Fibroblast of mammary gland (primary cell): Measurements from ENCODE around the gene HTR4.

Experiments used
- DNase-seq: peaks from one replicate; pipeline ENCODE4 v3.0.0-alpha.2; 2010; ENCODE audit warnings: low read depth
- H3K4me3 ChIP-seq: 2 replicates; pipeline ENCODE4 v1.5.1; 2011; ENCODE audit warnings: low read depth, mild to moderate bottlenecking, low read length, moderate library complexity; ENCODE audit not compliant: control insufficient read depth
- CTCF ChIP-seq: conservative IDR thresholded peaks from 2 replicates; pipeline ENCODE4 v1.5.1; 2011; ENCODE audit warnings: low read depth, low read length, inconsistent platforms; ENCODE audit not compliant: control insufficient read depth, insufficient read depth

Gene HTR4

GRCh38 chr5:148690945-148691344 lies 36.6 kb upstream of the HTR4 start:
- DNase-seq = no peak
- no peak for TF ChIP-seq CTCF

GRCh38 chr5:148688787-148689186 lies 34.5 kb upstream of the HTR4 start:
- TF ChIP-seq CTCF = no peak
- DNase-seq = no peak
- no peak overlapping the region for H3K4me3 ChIP-seq

More at GRCh38 chr5:148690945-148691344, 36.6 kb upstream of the HTR4 start:
- no peak overlapping the region for H3K4me3 ChIP-seq

GRCh38 chr5:148687871-148688270 lies 33.5 kb upstream of the HTR4 start:
- H3K4me3 ChIP-seq = no peak overlapping the region
- no peak for TF ChIP-seq CTCF
- DNase-seq = no peak

GRCh38 chr5:148687427-148687826 lies 33.1 kb upstream of the HTR4 start:
- TF ChIP-seq CTCF = peak; percentile 49
- H3K4me3 ChIP-seq = no peak overlapping the region
- peak; percentile 39 for DNase-seq

- TF ChIP-seq CTCF = no peak
- DNase-seq = no peak
- H3K4me3 ChIP-seq = no peak overlapping the region
These were observed 32.3 kb upstream of the HTR4 start for GRCh38 chr5:148686660-148687059.

GRCh38 chr5:148685520-148686134 lies 31.3 kb upstream of the HTR4 start:
- no peak overlapping the region for H3K4me3 ChIP-seq
- no peak for DNase-seq
- TF ChIP-seq CTCF = no peak

GRCh38 chr5:148684528-148684927 lies 30.2 kb upstream of the HTR4 start:
- no peak for TF ChIP-seq CTCF
- no peak overlapping the region for H3K4me3 ChIP-seq
- DNase-seq = peak; percentile 9
